HEK293T (cell line): ENCODE results near the gene SERPINB2.

Experiments used
- CTCF ChIA-PET: fragments of 350-600 bp; formaldehyde crosslinking; extraction: SDS; loops from one replicate; lab custom pipeline; 2021; ENCODE audit warnings: antibody characterized with exemption, inconsistent platforms; lab: Yijun Ruan, JAX
- POLR2A ChIA-PET: fragments of 350-600 bp; formaldehyde crosslinking; extraction: SDS; loops from one replicate; lab custom pipeline; 2020; ENCODE audit warnings: antibody characterized with exemption, inconsistent platforms; lab: Yijun Ruan, JAX
- DNase-seq: peaks from one replicate; pipeline ENCODE4 v3.0.0; 2012; ENCODE audit warnings: mixed read lengths; ENCODE audit errors: extremely low spot score
- ARNT ChIP-seq: fragments of 450-650 bp; IDR thresholded peaks from 2 replicates; pipeline ENCODE4 v1.6.1; 2017; ENCODE audit warnings: mild to moderate bottlenecking
- BHLHE40 ChIP-seq: fragments of 450-650 bp; IDR thresholded peaks from 2 replicates; pipeline ENCODE4 v1.6.1; 2016; ENCODE audit warnings: mild to moderate bottlenecking, moderate library complexity, borderline replicate concordance
- CTBP1 ChIP-seq: fragments of 450-650 bp; IDR thresholded peaks from 2 replicates; pipeline ENCODE4 v1.6.1; 2016; ENCODE audit warnings: borderline replicate concordance
- ELF4 ChIP-seq: fragments of 450-650 bp; IDR thresholded peaks from 2 replicates; pipeline ENCODE4 v1.6.1; 2017; ENCODE audit warnings: antibody characterized with exemption
- FOXA1 ChIP-seq: fragments of 450-650 bp; IDR thresholded peaks from 2 replicates; pipeline ENCODE4 v1.6.1; 2016; ENCODE audit warnings: mild to moderate bottlenecking
- FOXK2 ChIP-seq: fragments of 450-650 bp; IDR thresholded peaks from 2 replicates; pipeline ENCODE4 v1.6.1; 2016; ENCODE audit warnings: mild to moderate bottlenecking
- FOXM1 ChIP-seq: fragments of 450-650 bp; IDR thresholded peaks from 2 replicates; pipeline ENCODE4 v1.6.1; 2017; ENCODE audit warnings: mild to moderate bottlenecking, borderline replicate concordance
- HDGF ChIP-seq: fragments of 450-650 bp; IDR thresholded peaks from 2 replicates; pipeline ENCODE4 v1.6.1; 2017; ENCODE audit warnings: antibody characterized with exemption, borderline replicate concordance
- L3MBTL2 ChIP-seq: fragments of 450-650 bp; conservative IDR thresholded peaks from 2 replicates; pipeline ENCODE4 v1.6.1; 2016; ENCODE audit warnings: mild to moderate bottlenecking
- LEF1 ChIP-seq: fragments of 450-650 bp; IDR thresholded peaks from 2 replicates; pipeline ENCODE4 v1.6.1; 2017; ENCODE audit warnings: mild to moderate bottlenecking, borderline replicate concordance
- NFRKB ChIP-seq: fragments of 450-650 bp; IDR thresholded peaks from 2 replicates; pipeline ENCODE4 v1.6.1; 2016; ENCODE audit warnings: mild to moderate bottlenecking, moderate library complexity
- PKNOX1 ChIP-seq: fragments of 450-650 bp; IDR thresholded peaks from 2 replicates; pipeline ENCODE4 v1.6.1; 2016
- SP1 ChIP-seq: fragments of 450-650 bp; IDR thresholded peaks from 2 replicates; pipeline ENCODE4 v1.6.1; 2017
- SUZ12 ChIP-seq: fragments of 450-650 bp; IDR thresholded peaks from 2 replicates; pipeline ENCODE4 v1.6.1; 2016; ENCODE audit warnings: mild to moderate bottlenecking
- TARDBP ChIP-seq: fragments of 450-650 bp; IDR thresholded peaks from 2 replicates; pipeline ENCODE4 v1.6.1; 2016
- ZNF384 ChIP-seq: fragments of 450-650 bp; IDR thresholded peaks from 2 replicates; pipeline ENCODE4 v1.6.1; 2016

SERPINB2 gene

DNA sequence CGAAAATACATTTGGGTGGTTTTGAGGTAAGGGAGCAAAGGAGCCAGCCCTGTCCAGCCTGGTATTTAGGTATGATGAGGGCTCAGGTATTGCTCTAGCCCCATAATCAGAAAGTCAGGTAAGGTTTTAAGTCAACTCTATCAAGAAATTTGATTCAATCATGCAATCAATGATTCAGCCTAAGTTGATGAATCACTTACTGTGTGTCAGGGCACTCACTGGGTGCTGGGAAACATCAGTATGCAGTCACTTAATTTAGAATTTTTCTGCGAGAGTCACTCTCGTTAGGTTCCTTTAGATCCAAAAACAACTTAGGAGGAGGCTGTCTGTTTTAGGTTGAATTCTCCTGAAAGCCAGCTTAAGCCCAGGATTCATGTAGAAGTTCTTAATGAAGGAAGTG is 17.7 kb upstream of the SERPINB2 start:
- DNase-seq: no peak
- TF ChIP-seq L3MBTL2 (no peak), ARNT (no peak), FOXA1 (no peak), SP1 (no peak), FOXM1 (no peak), LEF1 (no peak), FOXK2 (no peak), TARDBP (no peak), ZNF384 (no peak), BHLHE40 (no peak), NFRKB (no peak)
- CTCF ChIA-PET: no interaction called here
- POLR2A ChIA-PET: no interaction called here

- no peak for TF ChIP-seq ZNF384
- no peak for TF ChIP-seq CTBP1
- no peak for TF ChIP-seq SP1
- no peak for TF ChIP-seq L3MBTL2
- TF ChIP-seq PKNOX1: no peak
- no peak for TF ChIP-seq FOXK2
- TF ChIP-seq BHLHE40: no peak
- no peak for TF ChIP-seq SUZ12
- no peak for TF ChIP-seq FOXM1
- TF ChIP-seq HDGF: no peak
- TF ChIP-seq LEF1: no peak
- no peak for TF ChIP-seq ELF4
- TF ChIP-seq NFRKB: no peak
- TF ChIP-seq ARNT: no peak
- TF ChIP-seq FOXA1: no peak
- TF ChIP-seq TARDBP: no peak
- ChIA-PET CTCF (no interaction called here), POLR2A (no interaction called here)
- no peak for DNase-seq
Observed at GRCh38 chr18:63871836-63872235, 15.7 kb upstream of the SERPINB2 start.

DNA sequence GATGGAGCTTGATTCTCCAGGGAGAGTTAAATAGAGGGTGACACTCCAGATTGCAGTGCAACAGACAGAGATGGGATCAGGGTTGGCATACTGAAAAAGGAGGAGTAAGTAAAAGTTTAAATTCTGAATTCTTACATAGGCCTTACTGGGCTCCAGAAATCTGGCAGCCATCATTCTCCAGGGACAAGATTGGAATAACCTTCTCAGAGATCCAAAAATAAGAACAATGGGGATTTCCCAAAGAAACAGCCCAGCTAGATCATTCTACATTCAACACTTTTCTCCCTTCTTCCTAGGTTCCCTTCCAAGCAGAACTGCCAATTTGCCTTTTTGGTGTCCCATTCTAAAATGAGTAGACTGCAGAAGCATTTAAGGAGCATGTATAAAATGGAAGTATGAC is 14.9 kb upstream of the SERPINB2 start:
- CTCF ChIA-PET: no interaction called here
- POLR2A ChIA-PET: no interaction called here
- TF ChIP-seq FOXM1: no peak
- no peak for TF ChIP-seq ELF4
- no peak for TF ChIP-seq SUZ12
- no peak for TF ChIP-seq CTBP1
- no peak for TF ChIP-seq HDGF
- no peak for DNase-seq

- ChIA-PET CTCF (no interaction called here), POLR2A (no interaction called here)
- no peak for DNase-seq
- TF ChIP-seq FOXA1: no peak
- TF ChIP-seq CTBP1: no peak
- no peak for TF ChIP-seq HDGF
- TF ChIP-seq PKNOX1: no peak
- TF ChIP-seq ELF4: no peak
- no peak for TF ChIP-seq ZNF384
- no peak for TF ChIP-seq TARDBP
- no peak for TF ChIP-seq BHLHE40
- TF ChIP-seq ARNT: no peak
- no peak for TF ChIP-seq FOXK2
Observed at GRCh38 chr18:63878343-63878742, 9.2 kb upstream of the SERPINB2 start.

GRCh38 chr18:63878925-63879324 is 8.6 kb upstream of the SERPINB2 start:
- POLR2A ChIA-PET: no interaction called here
- no peak for DNase-seq
- CTCF ChIA-PET: no interaction called here
- TF ChIP-seq NFRKB (no peak), LEF1 (no peak), HDGF (no peak), FOXK2 (no peak), SP1 (no peak), TARDBP (no peak), CTBP1 (no peak), ARNT (no peak), BHLHE40 (no peak), PKNOX1 (no peak), ELF4 (no peak), FOXM1 (no peak), L3MBTL2 (no peak), ZNF384 (no peak), FOXA1 (no peak), SUZ12 (no peak)

DNA sequence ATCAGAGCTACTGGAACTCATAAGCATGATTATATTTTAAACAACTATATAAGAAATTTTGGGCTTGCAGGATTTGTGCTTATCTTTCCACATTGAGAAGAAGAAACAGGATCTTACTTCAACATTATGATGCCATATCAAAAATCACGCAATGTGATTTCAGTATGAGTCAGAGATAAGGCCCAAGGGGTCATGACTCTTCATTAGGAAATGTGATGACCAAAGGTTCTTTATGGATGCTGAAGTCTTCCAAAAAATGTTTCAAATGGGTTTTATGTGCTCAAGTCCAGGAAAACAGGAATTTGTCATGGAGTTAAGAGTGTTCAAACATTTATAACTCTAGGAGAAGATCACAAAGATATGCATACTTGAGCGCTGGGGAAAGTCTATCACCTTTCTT is 7.8 kb upstream of the SERPINB2 start:
- POLR2A ChIA-PET: no interaction called here
- no peak for DNase-seq
- TF ChIP-seq HDGF (no peak), FOXM1 (no peak), NFRKB (no peak), PKNOX1 (no peak), CTBP1 (no peak), TARDBP (no peak), SUZ12 (no peak)
- CTCF ChIA-PET: no interaction called here
